Stimulated activated CD4-positive, alpha-beta T cell treated with anti-CD3 and anti-CD28 coated beads, Interleukin-2, amount 100 ng/mL, for 48 hours (primary cell): ENCODE results near the gene TMEM184C.

Experiments used
- DNase-seq, 2 donors: peaks; one replicate each; pipeline ENCODE4 v3.0.0-alpha.2; 2020

The TMEM184C gene

DNA sequence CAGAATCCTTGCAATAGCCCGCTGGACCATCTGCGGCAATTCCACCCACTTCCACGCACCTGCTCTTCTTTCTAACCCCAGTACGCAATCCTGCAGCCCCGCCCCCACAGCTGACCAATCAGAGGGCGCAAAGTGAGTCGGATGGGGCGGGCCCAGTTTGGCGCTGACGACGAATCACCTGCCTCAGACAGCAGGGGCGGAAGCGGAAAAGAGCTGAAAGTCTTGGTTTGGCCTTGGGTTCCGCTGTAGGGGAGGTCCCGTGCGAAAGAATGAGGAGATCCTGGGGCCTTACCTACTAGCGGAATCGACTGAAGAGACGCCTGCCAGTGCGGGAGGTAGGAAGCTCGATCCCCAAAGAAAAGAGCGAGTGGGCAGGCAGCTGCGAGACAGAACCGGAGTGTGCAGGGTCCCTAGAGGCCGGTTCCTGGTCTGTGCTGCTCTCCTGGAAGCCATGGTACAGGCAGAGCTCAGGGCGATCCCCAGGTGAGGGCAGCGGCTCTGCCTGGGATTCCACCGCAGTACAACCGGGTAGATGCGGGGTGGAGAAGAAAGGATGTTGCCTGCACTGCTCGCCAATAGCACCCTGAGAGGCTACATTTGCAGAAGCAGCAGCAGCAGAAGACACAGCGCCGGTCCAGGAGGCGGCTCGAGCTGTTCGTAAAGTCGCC lies at the start of gene TMEM184C:
Gene TMEM184C, plus strand, starts transcription at position 225 of the 668 bp plus-strand sequence. CDS start 560 bp downstream, outside the sequence.
- peak; percentile 96 to 99 for DNase-seq

DNA sequence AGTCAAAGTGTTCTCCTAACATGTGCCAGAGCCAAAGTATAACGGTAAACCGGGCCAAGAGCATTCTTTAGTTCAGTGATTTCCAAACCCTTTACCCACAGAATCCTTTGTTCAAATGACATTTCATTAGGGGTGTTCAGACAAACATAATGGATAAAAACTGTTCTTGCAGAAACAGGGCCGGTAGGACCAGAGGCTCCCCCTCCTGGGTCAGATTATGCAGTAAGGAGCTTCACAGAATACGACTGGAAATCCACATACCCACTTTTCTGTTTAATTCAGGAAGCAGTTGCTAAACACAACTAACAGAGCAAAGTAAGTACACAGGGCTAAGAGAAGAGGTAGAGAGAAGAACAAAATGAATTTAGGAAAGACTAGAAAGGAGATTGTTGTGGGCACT lies 46.6 kb upstream of the TMEM184C start:
- no peak for DNase-seq

DNA sequence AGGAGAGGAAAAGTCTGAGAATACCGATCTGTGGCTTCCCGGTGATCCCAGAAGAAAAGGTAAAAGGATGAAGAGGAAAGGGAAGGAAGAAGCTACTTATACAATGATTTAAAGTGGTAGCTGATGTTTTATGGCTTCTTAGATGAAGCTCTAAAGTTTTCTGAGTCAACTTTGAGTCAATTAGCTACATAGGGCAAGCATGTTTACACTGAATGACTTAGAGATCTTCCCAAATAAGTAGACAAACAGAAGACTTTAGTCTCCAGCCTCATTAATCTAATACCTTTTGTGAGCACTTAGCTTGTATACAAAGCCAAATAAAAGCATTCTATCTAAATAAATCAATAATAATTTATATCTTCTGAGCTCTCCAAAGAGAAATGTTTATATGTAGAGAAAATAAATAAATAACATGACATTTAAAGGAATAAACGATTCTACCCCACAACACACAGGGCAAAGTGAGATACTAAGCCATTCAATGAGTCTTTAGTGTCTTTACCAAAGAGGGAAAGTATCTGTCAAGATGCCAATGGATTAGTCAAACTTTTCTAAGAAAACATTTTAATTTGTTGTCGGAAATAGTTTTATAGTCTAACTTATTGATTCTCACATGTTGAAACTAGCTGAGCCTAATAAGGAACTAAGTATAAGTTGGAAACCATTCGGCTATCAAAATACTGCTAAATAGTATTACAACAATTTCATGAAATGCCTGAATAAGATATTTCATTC lies 46.0 kb upstream of the TMEM184C start:
- no peak for DNase-seq

DNA sequence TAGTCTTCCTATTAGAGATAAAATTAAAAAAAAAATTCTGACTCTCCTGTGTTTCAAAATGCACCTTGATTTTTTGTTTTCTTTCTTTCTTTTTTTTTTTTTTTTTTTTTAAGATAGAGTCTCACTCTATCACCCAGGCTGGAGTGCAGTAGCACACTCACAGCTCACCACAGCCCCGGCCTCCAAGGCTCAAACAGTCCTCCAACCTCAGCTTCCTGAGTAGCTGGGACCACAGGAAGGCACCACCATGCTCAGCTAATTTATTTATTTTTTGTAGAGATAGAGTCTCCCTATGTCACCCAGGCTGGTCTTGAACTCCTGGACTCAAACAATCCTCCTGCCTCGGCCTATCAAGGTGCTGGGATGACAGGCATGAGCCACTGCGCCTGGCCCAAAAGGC lies 41.1 kb upstream of the TMEM184C start:
- DNase-seq: no peak

DNA sequence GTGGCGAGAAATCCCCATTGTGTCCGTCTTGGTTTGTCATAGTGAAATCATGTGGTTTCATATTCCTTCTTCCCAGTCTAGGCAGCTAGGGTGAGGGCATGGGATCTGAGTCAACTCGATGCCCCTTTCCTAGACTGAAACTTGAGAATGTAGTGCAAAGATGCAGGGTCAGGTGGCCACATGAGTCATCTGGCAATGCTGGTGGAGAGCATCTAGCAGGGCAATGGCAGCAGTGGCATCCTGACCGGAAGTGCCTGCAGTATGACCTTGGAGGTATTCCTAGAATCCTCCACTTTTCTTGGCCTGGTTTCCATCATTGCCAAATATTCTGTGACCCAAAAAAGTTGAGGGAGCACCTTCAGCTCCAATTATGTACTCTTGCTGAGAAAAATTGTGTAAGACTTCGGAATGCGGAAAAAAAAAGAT lies 39.1 kb upstream of the TMEM184C start:
- no peak for DNase-seq

DNA sequence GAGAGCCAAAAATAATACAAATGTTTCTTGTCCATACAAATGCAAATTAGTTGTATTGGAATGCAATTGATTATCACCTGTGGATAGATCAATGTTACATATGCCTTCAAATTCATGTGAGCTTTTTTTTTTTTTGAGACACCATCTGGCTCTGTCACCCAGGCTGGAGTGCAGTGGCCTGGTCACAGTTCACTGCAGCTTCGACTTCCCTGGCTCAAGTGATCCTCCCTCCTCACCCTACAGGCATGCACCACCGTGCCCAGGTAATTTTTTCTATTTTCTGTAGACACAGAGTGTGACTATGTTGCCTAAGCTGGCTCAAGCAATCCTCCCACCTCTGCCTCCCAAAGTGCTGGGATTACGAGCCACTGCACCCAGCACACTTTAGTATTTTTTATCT lies 38.6 kb upstream of the TMEM184C start:
- no peak for DNase-seq

DNA sequence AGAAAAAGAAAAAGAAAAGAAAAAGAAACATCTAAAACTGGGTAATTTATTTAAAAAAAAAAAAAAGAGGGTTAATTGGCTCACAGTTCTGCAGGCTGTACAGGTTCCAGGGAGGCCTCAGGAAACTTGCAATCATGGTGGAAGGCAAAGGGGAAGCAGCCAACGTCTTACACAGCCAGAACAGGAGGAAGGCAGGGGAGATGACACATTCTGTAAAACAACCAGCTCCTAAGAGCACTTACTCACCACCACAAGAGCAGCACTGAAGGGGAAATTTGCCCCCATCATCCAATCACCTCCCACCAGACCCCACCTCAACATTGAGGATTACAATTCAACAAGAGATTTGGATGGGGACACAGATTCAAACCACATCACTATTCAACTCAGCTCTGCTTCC lies 36.8 kb upstream of the TMEM184C start:
- DNase-seq: no peak

DNA sequence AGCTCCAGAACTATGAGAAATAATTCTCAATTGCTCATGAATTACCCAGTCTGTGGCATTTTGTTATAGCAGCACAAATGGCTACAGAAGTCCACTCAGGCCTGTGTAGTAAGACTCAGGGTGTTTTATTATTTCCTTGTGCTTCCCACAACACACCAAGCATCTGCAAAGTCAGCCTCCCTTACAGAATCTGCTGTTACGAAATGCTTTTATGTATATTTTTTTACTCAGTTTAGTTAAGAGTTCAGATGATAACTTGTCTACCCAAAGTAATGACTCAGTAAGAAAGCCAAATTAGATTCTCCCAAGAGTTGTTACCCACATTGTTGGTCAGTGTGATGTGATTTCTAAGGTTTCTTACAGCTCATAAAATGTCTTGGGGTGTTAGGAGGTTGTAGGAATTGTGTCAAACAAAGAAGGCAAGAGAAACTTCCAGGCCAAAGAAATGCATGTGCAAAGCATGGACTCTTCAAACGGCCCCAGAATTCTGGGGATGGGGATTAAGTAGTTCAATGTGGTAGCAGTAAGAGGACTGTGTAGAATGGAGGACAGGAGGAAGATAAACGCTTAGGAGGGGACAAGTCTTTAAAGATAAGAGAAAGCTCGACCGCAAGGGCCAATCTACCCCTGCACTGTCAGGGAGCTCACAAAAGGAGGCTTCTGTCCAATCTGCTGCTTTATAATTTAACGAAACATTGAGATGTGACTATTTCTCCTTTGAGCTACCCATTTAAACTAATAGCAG lies 35.4 kb upstream of the TMEM184C start:
- DNase-seq: no peak

DNA sequence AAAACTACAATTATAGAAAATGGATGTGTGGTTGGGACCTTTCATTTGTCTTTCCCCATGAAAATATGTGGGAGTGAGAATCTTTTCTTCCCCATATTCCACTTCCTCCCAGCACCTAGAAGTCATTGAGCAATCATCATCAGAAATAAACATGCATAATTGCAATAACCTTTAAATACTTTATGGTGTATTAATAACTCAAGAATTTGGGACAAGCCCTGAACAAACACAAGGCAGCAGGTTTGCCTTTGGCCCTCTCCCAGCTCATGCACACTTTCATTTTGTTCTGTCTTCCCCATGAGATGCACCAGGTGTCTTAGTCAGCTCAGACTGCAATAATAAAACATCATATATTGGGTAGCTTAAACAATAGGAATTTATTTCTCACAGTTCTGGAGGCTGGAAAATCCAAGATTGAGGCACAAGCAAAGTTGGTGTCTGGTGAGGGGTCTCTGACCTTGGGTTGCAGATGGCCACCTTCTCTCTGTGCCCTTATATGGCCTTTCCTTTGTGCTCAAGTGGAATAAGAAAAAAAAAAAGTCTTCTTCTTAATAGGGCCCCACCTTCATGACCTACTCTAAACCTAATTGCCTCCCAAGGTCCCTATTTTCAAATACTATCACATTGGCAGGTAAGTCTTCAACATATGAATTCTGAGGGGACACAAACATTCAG lies 34.7 kb upstream of the TMEM184C start:
- DNase-seq: no peak

DNA sequence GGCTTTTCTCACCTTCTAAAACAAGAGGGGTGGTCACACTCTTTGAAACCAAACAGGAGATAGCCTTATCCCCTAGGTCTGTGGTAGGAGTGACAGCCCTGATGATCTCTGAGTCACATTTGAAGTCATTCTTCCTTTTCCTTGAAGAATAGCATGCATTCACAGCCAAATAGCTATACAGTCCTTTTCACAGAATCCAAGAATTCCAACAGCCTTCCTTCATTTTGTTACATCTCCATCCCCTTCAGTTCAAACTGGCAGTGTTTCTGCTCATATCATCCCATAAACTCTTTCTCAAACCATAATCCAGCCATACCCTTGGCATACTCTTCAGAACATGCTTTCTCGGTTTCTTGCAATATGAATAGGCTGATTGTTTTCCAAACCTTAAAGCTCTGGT lies 33.3 kb upstream of the TMEM184C start:
- no peak for DNase-seq

DNA sequence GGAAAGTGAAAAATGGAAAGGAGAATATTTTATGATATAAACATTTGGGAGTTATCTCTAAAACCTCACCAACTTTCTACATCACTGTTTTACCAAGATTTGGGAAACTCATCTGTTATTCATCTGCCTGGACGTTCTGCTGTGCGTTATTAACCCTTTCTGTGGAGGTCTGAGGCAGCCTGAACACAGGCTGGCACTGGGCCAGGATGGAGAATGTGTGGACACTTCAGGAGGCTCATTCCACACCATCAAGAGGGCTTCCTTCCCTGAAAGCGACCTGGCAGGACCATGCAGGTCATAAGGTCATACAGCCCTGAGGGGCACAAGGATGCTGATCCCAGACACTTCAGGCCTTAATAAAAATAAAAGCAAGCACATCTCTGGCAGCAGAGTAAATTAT lies 31.2 kb upstream of the TMEM184C start:
- no peak for DNase-seq

DNA sequence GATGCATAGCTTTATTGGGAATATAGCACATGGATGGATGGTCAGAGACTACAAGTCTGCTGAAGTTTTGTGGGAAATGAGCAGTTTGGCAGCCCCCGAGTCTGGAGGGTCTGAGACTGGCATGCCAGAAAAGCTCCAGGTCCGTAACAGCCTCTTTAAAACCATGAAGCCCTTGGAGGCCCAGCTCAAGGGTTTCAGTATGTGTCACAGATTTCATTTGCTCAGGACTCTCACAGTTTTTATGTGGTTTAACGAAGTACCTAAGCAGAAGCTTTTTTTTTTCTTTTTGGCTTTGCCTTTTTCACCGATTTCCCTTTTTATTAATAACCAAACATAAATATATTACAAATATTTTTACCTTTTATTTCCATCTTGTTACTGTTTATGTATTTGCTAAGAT lies 30.6 kb upstream of the TMEM184C start:
- DNase-seq: no peak

DNA sequence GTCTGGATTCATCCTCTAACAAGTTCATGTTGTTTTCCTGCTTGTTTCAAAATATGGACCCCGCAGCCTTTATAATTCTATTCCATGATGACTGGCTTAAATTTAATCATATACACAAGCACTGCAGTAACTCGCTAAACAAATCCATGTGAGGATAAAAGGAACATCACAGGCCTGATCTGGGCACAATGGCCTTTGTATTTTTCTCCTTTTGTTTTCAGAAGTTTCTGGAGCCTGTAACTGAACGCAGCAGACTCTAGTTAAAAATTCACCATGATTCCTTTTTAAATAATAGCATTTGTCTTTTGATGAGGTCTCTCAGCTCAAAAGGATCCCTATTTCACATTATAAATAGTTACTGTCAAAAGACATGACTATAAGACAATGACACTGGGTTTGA lies 30.2 kb upstream of the TMEM184C start:
- no peak for DNase-seq

DNA sequence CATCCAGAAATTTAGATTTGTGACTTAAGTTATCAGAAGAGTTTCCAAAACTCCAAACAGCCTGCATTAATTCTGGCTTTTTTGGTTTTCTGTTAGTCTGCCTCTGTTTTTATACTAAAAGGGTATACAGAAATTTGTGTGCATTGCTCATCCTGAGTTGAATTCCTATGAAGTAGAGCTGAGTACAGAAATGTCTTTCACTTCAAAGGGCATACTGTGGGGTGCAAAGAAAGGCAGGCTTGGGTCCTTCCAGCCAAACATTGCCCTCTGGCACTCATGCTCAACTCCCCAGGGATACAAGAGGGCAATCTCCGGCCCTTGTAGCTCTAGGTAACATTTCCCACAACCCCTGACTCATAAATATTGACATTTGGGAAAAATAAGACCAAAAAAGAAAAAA lies 27.6 kb upstream of the TMEM184C start:
- DNase-seq: no peak

DNA sequence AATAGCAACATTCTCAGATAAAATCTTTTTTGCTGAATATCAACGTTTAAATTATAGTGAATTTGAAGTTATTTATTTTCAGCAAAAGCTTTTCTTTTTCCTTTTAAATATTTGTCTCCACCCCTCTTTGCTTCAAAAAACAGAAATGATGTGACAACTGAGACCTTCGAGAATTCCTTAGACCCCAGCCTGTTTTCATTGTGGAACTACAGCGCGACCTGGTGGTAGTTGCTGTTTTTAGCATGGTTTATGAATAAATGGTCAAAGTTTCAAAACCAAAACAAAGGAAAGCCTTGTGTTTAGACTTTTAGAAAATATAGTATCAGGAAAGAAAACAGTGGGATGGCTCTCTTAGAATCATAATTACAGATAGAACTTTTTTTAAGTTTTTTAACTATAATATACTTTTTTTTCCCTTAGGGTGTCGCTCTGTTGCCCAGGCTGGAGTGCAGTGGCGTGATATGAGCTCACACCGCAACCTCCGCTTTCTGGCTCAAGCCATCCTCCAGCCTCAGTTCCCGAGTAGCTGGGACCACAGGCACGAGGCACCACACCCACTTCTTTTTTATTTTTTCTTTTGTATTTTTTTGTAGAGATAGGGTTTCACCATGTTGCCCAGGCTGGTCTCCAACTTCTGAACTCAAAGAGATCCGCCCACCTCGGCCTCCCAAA lies 26.8 kb upstream of the TMEM184C start:
- peak; percentile 51 to 54 for DNase-seq

DNA sequence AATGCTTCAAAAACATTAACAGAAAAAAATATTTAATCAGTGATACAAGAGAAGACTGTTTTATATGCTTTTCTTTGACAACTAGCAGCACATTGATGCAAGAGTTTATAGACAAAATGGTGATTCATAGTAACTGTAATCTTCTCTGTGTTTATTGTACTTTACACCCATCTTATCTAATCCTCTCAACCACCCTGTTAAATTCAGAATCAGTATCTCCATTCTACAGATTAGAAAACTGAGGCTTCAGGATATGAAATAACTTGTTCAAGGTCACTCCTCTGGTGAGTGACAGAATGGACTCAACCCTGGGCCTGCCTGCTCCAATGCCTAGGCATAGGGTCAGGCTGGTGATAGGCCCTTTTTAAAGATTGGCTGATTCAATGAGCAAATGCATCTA lies 26.1 kb upstream of the TMEM184C start:
- no peak for DNase-seq

DNA sequence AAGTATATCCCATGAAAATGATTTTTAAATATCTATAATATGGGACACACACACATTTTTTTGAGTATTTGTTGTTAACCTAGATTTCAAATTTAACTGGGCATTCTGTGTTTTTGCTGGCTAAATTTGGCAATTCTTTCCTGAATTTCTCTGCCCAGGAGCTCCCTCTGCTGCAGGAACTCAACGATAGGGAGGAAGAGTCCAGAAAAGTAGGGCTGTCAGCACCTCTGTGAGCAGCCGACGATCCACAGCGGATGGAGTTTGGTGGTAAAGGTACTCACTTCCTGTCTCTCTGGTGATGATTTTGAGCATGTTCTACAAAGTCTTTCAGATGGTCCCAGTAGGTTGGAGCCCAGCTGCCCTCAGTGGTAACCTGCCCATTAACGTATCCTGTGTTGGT lies 23.1 kb upstream of the TMEM184C start:
- DNase-seq: no peak

DNA sequence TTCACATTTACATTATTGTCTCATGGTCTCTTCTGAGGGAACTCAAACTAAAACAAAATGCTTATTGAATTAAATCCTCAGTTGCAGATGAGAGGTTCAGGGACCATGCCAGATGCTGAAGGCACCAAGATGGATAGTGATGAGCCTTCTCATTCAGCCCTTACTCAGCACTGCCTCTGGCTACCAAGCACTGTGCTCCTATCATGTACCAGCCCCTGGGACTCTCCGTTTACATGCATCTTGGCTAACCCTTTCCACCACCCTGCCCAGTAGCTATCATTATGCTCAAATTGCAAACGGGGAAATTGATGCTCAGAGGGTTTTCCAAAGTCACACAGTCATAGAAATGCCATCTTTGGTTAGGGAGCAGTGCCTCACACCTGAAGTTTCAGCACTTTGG lies 22.6 kb upstream of the TMEM184C start:
- no peak for DNase-seq

DNA sequence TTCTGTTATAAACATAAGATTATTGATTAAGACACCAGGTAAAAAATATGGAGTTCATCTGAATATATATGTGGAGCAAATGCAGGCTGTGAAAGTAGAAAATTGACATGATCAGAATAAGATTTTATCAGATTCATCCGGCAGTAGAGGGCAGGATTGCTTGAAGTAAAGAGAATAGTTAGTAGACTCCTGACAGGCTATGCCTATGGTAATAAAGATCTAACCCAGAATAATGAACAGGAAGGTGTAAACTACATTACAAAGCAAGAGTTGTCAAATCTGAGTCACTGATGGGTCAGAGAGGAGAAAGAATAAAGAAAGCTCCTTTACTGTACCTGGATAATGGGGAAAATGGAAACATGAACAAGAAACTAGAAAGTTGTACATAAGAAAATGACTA lies 20.8 kb upstream of the TMEM184C start:
- no peak for DNase-seq

DNA sequence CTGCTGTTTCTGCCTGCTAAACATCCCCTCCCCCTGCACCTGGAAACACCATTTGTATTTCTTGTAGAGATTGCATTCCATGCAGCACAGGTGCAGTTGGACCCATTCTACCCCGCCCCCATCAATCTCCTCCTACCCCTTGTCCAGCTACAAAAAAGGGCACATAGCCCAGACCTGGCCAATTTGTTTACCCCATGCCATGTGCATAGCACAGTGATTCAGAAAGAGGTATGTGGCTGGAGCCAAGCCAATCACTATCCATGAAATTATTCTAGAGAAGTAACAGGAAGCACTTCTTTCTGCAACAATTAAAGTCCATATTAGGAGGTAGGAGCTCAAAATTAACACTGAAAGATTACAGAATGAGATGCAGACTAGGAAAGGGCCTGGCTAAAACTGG lies 20.2 kb upstream of the TMEM184C start:
- no peak for DNase-seq

DNA sequence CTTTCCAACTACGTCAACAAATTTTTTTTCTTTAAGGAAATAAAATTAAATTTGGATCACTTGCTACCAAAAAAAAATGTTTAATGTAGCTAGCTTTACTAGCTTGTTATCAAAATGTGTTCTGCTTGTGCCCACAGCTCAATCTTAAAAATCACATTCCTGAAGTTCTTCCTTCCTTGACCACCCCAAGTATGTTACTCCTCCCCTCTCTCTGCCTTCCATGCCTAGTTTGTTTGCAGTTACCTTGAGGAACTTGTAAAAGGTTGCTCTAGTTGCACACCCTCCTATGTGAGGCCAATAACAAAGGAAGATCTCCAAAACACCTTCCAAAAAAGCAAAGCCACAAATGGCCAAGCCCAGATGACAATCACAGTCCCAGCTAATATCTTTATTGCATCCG lies 19.6 kb upstream of the TMEM184C start:
- no peak for DNase-seq

DNA sequence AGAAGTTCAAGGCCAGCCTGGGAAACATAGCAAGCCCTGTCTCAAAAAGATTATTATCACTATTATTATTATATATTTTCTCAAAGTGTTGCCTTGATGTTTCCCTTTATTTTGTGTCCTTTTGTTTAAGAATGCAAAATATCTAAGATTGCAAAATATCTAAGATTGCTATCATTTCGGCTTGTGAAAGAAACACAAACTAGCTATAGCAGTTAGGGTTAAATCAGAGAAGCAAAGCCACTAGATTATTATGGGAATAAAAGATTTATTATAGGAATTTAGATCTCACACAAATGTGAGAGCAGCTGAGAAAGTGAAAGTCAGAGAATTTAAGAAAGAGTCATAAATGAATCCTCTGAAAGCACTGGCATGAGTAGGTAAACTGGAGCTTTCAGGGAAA lies 18.0 kb upstream of the TMEM184C start:
- DNase-seq: no peak

DNA sequence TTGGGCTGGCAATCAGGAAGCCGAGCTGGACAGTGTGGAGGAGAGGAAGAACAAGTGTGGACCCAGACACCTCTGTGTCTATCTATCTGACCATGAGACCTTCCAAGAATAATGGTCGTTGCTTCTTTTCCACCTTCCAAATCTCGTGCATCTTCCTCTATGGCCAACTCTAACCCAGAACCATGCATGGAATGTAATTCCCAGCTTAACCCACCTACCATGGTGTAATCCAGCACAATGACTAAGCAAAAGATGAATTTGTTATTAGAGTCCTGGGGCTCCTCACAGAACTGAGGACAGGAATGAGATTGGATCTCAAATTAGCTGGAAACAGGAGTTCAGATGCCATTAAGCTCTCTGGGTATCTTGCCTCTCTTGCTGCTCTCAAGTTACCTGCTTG lies 17.4 kb upstream of the TMEM184C start:
- no peak for DNase-seq
